ENCODE data around the gene HCN2. TPM values are rescaled to one million over a fixed set of nuclear protein-coding genes. Genes with fewer than 3 reads are reported as not detected.

The HCN2 gene
- total and polyA plus RNA-seq, 10 of the 15 experiments (the other 5 are each of a cell fraction or from before 2014, with no cell fraction given) = 0.01 to 0.54 (median 0.08) TPM; not detected in 4

DNA sequence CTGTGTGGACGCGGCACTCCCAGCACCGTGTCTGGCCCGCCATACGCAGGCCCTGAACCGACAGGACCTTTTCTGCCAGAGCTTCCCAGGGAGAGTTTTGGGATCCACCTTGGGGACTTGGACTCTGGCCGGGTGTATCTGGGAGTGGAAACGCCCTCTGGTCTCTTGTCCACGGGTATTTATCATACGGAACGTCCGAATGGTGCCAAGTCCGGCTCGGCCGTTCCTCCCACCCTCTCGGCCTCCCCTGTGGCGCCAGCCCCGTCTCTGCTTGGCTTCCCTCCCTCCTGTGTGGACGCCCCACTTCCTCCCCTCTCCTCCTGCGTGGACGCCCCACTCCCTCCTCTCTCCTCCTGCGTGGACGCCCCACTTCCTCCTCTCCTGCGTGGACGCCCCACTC is 12.1 kb downstream of the HCN2 start (continued):
- TF ChIP-seq, protein P1, sequence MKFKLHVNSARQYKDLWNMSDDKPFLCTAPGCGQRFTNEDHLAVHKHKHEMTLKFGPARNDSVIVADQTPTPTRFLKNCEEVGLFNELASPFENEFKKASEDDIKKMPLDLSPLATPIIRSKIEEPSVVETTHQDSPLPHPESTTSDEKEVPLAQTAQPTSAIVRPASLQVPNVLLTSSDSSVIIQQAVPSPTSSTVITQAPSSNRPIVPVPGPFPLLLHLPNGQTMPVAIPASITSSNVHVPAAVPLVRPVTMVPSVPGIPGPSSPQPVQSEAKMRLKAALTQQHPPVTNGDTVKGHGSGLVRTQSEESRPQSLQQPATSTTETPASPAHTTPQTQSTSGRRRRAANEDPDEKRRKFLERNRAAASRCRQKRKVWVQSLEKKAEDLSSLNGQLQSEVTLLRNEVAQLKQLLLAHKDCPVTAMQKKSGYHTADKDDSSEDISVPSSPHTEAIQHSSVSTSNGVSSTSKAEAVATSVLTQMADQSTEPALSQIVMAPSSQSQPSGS (IDR thresholded peaks at IDR 0.05; ENCODE audit: low read length) = no peak
- TF ChIP-seq, protein P2, sequence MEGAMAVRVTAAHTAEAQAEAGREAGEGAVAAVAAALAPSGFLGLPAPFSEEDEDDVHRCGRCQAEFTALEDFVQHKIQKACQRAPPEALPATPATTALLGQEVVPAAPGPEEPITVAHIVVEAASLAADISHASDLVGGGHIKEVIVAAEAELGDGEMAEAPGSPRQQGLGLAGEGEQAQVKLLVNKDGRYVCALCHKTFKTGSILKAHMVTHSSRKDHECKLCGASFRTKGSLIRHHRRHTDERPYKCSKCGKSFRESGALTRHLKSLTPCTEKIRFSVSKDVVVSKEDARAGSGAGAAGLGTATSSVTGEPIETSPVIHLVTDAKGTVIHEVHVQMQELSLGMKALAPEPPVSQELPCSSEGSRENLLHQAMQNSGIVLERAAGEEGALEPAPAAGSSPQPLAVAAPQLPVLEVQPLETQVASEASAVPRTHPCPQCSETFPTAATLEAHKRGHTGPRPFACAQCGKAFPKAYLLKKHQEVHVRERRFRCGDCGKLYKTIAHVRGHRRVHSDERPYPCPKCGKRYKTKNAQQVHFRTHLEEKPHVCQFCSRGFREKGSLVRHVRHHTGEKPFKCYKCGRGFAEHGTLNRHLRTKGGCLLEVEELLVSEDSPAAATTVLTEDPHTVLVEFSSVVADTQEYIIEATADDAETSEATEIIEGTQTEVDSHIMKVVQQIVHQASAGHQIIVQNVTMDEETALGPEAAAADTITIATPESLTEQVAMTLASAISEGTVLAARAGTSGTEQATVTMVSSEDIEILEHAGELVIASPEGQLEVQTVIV (IDR thresholded peaks at IDR 0.05; ENCODE audit: borderline replicate concordance, partially characterized antibody) = no peak
- TF ChIP-seq KLF5 (IDR thresholded peaks at IDR 0.05; ENCODE audit: partially characterized antibody) = no peak
- no peak for TF ChIP-seq CBX3 (IDR thresholded peaks at IDR 0.05; ENCODE audit: borderline replicate concordance, low read depth)
- TF ChIP-seq, protein P3, sequence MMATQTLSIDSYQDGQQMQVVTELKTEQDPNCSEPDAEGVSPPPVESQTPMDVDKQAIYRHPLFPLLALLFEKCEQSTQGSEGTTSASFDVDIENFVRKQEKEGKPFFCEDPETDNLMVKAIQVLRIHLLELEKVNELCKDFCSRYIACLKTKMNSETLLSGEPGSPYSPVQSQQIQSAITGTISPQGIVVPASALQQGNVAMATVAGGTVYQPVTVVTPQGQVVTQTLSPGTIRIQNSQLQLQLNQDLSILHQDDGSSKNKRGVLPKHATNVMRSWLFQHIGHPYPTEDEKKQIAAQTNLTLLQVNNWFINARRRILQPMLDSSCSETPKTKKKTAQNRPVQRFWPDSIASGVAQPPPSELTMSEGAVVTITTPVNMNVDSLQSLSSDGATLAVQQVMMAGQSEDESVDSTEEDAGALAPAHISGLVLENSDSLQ (IDR thresholded peaks at IDR 0.05) = no peak
- no peak for TF ChIP-seq SREBF1 (IDR thresholded peaks at IDR 0.05; ENCODE audit: low read length)
- TF ChIP-seq, protein P4, sequence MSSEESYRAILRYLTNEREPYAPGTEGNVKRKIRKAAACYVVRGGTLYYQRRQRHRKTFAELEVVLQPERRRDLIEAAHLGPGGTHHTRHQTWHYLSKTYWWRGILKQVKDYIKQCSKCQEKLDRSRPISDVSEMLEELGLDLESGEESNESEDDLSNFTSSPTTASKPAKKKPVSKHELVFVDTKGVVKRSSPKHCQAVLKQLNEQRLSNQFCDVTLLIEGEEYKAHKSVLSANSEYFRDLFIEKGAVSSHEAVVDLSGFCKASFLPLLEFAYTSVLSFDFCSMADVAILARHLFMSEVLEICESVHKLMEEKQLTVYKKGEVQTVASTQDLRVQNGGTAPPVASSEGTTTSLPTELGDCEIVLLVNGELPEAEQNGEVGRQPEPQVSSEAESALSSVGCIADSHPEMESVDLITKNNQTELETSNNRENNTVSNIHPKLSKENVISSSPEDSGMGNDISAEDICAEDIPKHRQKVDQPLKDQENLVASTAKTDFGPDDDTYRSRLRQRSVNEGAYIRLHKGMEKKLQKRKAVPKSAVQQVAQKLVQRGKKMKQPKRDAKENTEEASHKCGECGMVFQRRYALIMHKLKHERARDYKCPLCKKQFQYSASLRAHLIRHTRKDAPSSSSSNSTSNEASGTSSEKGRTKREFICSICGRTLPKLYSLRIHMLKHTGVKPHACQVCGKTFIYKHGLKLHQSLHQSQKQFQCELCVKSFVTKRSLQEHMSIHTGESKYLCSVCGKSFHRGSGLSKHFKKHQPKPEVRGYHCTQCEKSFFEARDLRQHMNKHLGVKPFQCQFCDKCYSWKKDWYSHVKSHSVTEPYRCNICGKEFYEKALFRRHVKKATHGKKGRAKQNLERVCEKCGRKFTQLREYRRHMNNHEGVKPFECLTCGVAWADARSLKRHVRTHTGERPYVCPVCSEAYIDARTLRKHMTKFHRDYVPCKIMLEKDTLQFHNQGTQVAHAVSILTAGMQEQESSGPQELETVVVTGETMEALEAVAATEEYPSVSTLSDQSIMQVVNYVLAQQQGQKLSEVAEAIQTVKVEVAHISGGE (CRISPR knock-in tag; IDR thresholded peaks at IDR 0.05) = no peak
- TF ChIP-seq, protein P5, sequence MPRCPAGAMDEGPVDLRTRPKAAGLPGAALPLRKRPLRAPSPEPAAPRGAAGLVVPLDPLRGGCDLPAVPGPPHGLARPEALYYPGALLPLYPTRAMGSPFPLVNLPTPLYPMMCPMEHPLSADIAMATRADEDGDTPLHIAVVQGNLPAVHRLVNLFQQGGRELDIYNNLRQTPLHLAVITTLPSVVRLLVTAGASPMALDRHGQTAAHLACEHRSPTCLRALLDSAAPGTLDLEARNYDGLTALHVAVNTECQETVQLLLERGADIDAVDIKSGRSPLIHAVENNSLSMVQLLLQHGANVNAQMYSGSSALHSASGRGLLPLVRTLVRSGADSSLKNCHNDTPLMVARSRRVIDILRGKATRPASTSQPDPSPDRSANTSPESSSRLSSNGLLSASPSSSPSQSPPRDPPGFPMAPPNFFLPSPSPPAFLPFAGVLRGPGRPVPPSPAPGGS (IDR thresholded peaks at IDR 0.05; ENCODE audit: borderline replicate concordance, insufficient read depth, low read depth, low read length, poor library complexity, severe bottlenecking) = no peak
- no peak for TF ChIP-seq STAT1 (conservative IDR thresholded peaks at IDR 0.05)
- TF ChIP-seq POLR2AphosphoS2 (IDR thresholded peaks at IDR 0.05; ENCODE audit: low read depth, low read length) = no peak
